ENCODE data around the gene GPR155. TPM values are rescaled to one million over a fixed set of nuclear protein-coding genes. Genes with fewer than 3 reads are reported as not detected.
"Not testable (repeated sequence)": the region's sequence is repeated elsewhere in the genome, so short reads cannot be mapped to it uniquely, and the experiment has no call there.

The GPR155 gene
- polyA plus RNA-seq, 2 donors, result 1.0 to 1.1 TPM

DNA sequence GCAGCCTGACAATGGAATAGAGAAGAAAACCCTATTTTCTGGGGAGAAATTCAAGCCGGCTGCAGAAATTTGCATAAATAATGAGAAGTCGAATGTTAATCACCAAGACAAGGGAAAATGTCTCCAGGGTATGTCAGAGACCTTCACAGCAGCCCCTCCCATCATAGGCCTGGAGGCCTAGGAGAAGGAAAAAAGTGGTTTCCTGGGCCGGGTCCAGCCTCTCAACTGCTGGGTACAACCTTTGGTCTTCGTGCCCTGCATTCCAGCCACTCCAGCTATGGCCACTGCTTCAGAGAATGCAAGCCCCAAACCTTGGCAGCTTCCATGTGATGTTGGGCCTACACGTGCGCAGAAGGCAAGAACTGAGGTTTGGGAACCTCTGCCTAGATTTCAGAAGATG is 97.3 kb downstream of the GPR155 start:
- Histone ChIP-seq H3K27me3 (ENCODE audit: control insufficient read depth in 1 of 2, insufficient read depth in 2 of 2, low read length in 2 of 2) (no peaks in the 10 kb centered on the region), H3K36me3 (ENCODE audit: control insufficient read depth in 2 of 2, insufficient read depth in 2 of 2, low read length in 1 of 2) (peaks cover 4 to 5% of the 10 kb centered on the region in 2 donors), H3K4me1 (ENCODE audit: control insufficient read depth in 2 of 2, insufficient read depth in 2 of 2, low read length in 1 of 2) (no peaks in the 10 kb centered on the region), H3K4me3 (ENCODE audit: low read depth in 1 of 2, low read length in 2 of 2) (no peak overlapping the region), H3K9me3 (ENCODE audit: control insufficient read depth in 2 of 2, insufficient read depth in 1 of 2, low read depth in 1 of 2, low read length in 1 of 2) (no peaks in the 10 kb centered on the region), H3K27ac (ENCODE audit: low read depth in 2 of 2, low read length in 1 of 2) (no peak overlapping the region)
- 89 to 93% methylated on average over 6 of the region's 6 CpGs for WGBS, 2 donors

DNA sequence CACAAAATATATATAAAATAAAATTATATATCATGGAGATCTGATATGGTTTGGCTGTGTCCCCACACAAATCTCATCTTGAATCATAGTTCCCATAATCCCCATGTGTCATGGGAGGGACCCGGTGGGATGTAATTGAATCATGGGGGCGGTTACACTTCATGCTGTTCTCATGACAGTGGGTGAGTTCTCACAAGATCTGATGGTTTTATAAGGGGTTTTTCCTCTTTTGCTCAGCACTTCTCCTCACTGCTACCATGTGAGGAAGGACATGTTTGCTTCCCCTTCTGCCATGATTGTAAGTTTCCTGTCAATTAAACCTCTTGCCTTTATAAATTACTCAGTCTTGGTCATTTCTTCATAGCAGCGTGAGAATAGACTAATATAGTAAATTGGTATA is 98.1 kb downstream of the GPR155 start:
- WGBS, 2 donors, result 87% methylated on average over 3 of the region's 3 CpGs

DNA sequence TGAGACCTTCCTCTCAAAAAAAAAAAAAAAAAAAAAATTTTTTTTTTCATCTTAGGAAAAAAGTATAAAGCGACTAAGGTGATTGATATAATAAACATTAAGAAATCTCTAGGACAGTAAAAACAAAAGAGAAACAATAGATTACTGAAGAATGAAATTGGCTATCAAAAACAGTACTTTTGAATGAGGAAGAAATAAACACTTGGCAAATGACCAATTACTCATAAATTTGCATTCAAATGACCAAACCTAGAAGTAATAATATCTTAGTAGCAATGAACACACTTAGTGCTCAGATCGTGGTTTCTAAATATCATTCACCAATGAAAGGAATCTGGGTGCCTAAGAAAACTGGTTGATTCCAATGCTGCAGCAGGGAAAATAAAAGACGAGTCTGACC is 101.6 kb downstream of the GPR155 start:
- peaks cover 4 to 5% of the 10 kb centered on the region in 2 donors for H3K36me3 ChIP-seq (ENCODE audit: control insufficient read depth in 2 of 2, insufficient read depth in 2 of 2, low read length in 1 of 2)

More for the DNA sequence above, 98.1 kb downstream of the GPR155 start:
- H3K9me3 ChIP-seq (ENCODE audit: control insufficient read depth in 2 of 2, insufficient read depth in 1 of 2, low read depth in 1 of 2, low read length in 1 of 2); H3K27me3 ChIP-seq (ENCODE audit: control insufficient read depth in 1 of 2, insufficient read depth in 2 of 2, low read length in 2 of 2); H3K36me3 ChIP-seq (ENCODE audit: control insufficient read depth in 2 of 2, insufficient read depth in 2 of 2, low read length in 1 of 2); H3K27ac ChIP-seq (ENCODE audit: low read depth in 2 of 2, low read length in 1 of 2); H3K4me3 ChIP-seq (ENCODE audit: low read depth in 1 of 2, low read length in 2 of 2); H3K4me1 ChIP-seq (ENCODE audit: control insufficient read depth in 2 of 2, insufficient read depth in 2 of 2, low read length in 1 of 2): not testable (repeated sequence)

GRCh38 chr2:174383796-174384195 is 103.0 kb downstream of the GPR155 start:
- Histone ChIP-seq H3K27ac (ENCODE audit: low read depth in 2 of 2, low read length in 1 of 2) (no peak overlapping the region), H3K4me1 (ENCODE audit: control insufficient read depth in 2 of 2, insufficient read depth in 2 of 2, low read length in 1 of 2) (no peaks in the 10 kb centered on the region), H3K4me3 (ENCODE audit: low read depth in 1 of 2, low read length in 2 of 2) (no peak overlapping the region), H3K9me3 (ENCODE audit: control insufficient read depth in 2 of 2, insufficient read depth in 1 of 2, low read depth in 1 of 2, low read length in 1 of 2) (no peaks in the 10 kb centered on the region), H3K27me3 (ENCODE audit: control insufficient read depth in 1 of 2, insufficient read depth in 2 of 2, low read length in 2 of 2) (no peaks in the 10 kb centered on the region), H3K36me3 (ENCODE audit: control insufficient read depth in 2 of 2, insufficient read depth in 2 of 2, low read length in 1 of 2) (peaks cover 4 to 5% of the 10 kb centered on the region in 2 donors)
- WGBS, 2 donors, result 88 to 90% methylated on average over 1 of the region's 1 CpG

More for the DNA sequence above, 101.6 kb downstream of the GPR155 start:
- H3K27me3 ChIP-seq (ENCODE audit: control insufficient read depth in 1 of 2, insufficient read depth in 2 of 2, low read length in 2 of 2), result no peaks in the 10 kb centered on the region
- H3K4me3 ChIP-seq (ENCODE audit: low read depth in 1 of 2, low read length in 2 of 2), result no peak overlapping the region
- no peaks in the 10 kb centered on the region for H3K9me3 ChIP-seq (ENCODE audit: control insufficient read depth in 2 of 2, insufficient read depth in 1 of 2, low read depth in 1 of 2, low read length in 1 of 2)
- no peaks in the 10 kb centered on the region for H3K4me1 ChIP-seq (ENCODE audit: control insufficient read depth in 2 of 2, insufficient read depth in 2 of 2, low read length in 1 of 2)
- WGBS, 2 donors, result 83 to 91% methylated on average over 3 of the region's 3 CpGs
- no peak overlapping the region for H3K27ac ChIP-seq (ENCODE audit: low read depth in 2 of 2, low read length in 1 of 2)

Other genes with a start within 250 kb of the GPR155 start
- 10 to 100 TPM; 40.2 to 77.1 TPM for gene OLA1, start 238.5 kb downstream of the GPR155 start, polyA plus RNA-seq
- gene SP9, start 152.1 kb downstream of the GPR155 start, polyA plus RNA-seq, result under 1 TPM in 1 of 2 donors, not detected in 1; 0.04 TPM
- gene SCRN3, start 91.3 kb downstream of the GPR155 start, polyA plus RNA-seq, result 10 to 100 TPM; 14.0 to 22.3 TPM
- gene WIPF1, start 110.8 kb upstream of the GPR155 start, polyA plus RNA-seq, result 1 to 10 TPM; 3.9 to 4.8 TPM

All from esophagus (tissue), 2 donors.